ENCODE measurements around the gene HEMGN. TPM values are rescaled to one million over a fixed set of nuclear protein-coding genes. Genes with fewer than 3 reads are reported as not detected.

Gene HEMGN
- total and polyA plus RNA-seq, 2 of the 8 experiments (the other 6 are each of a cell fraction or from before 2014, with no cell fraction given) = not detected

- no peaks in the 10 kb centered on the region for H3K4me1 ChIP-seq (replicated peaks in 1 of 4; ENCODE audit: control insufficient read depth in 3 of 4, insufficient read depth in 4 of 4, low read length in 3 of 4)
- H3K4me3 ChIP-seq (ENCODE audit: extremely low read depth in 1 of 4, insufficient read depth in 2 of 4, low read depth in 3 of 4, low read length in 4 of 4) = no peak overlapping the region
- no peak overlapping the region for H2BK20ac ChIP-seq (ENCODE audit: low read length)
- no peak overlapping the region for H3K4me2 ChIP-seq (ENCODE audit: insufficient read depth in 1 of 2, low read depth in 2 of 2, low read length in 2 of 2)
- H3K36me3 ChIP-seq (ENCODE audit: control insufficient read depth in 2 of 4, insufficient read depth in 4 of 4, low read length in 3 of 4) = no peaks in the 10 kb centered on the region
- H3K23ac ChIP-seq (ENCODE audit: insufficient read length) = no peak overlapping the region
- no peak overlapping the region for H4K8ac ChIP-seq (ENCODE audit: extremely low read depth, insufficient read depth, low read length)
- no peak overlapping the region for H2BK5ac ChIP-seq (ENCODE audit: low read depth, low read length)
- H2BK120ac ChIP-seq (replicated peaks; ENCODE audit: low read depth, low read length) = no peak overlapping the region
- peaks cover 23 to 68% (median 36%) of the 10 kb centered on the region in 4 experiments for H3K27me3 ChIP-seq (replicated peaks in 1 of 4; ENCODE audit: control insufficient read depth in 3 of 4, extremely low read depth in 1 of 4, insufficient read depth in 3 of 4, low read length in 3 of 4)
- no peak overlapping the region for H3K56ac ChIP-seq (replicated peaks; ENCODE audit: insufficient read length, low read depth, low read length)
- no peak overlapping the region for H3K18ac ChIP-seq (ENCODE audit: extremely low read depth, low read length)
- no peak overlapping the region for H2AK5ac ChIP-seq (ENCODE audit: low read depth, low read length)
- ChIA-PET CTCF (ENCODE audit: partially characterized antibody) (no interaction called here), POLR2A (ENCODE audit: partially characterized antibody) (no interaction called here)
- no peak overlapping the region for H3K4ac ChIP-seq (replicated peaks; ENCODE audit: insufficient read length, low read depth, low read length)
- peaks cover 0 to 6% of the 10 kb centered on the region in 2 experiments for H4K20me1 ChIP-seq (replicated peaks in 1 of 2; ENCODE audit: control insufficient read depth in 1 of 2, insufficient read depth in 2 of 2, low read length in 2 of 2)
- no peaks in the 10 kb centered on the region for H3K79me1 ChIP-seq (ENCODE audit: low read depth, low read length)
- no peak overlapping the region for H3K9ac ChIP-seq (replicated peaks in 1 of 4; ENCODE audit: extremely low read depth in 1 of 4, low read depth in 3 of 4, low read length in 3 of 4)
- no peak overlapping the region for H2BK12ac ChIP-seq (ENCODE audit: low read depth, low read length)
- no peak overlapping the region for H4K5ac ChIP-seq (ENCODE audit: insufficient read length, low read depth, low read length)
- FAIRE-seq (no peak), DNase-seq (ENCODE audit: low read depth in 1 of 2, low spot score in 2 of 2) (no peak)
- no peak overlapping the region for H3K14ac ChIP-seq (ENCODE audit: insufficient read length)
- no peaks in the 10 kb centered on the region for H3K9me3 ChIP-seq (ENCODE audit: insufficient read depth in 2 of 2, low read depth in 1 of 2, low read length in 1 of 2)
- 86% methylated on average over 1 of the region's 1 CpG; no CpG with 5 or more reads in 1 of the 2 experiments for WGBS, 2 experiments (ENCODE audit: extremely low coverage in 1 of 2, insufficient coverage in 1 of 2, insufficient read length in 1 of 2, insufficient replicate concordance in 2 of 2, low coverage in 1 of 2, low lambda C conversion rate in 2 of 2, missing lambda C conversion rate in 1 of 2)
- H2AFZ ChIP-seq (ENCODE audit: low read length) = no peak overlapping the region
- H4K91ac ChIP-seq (replicated peaks; ENCODE audit: insufficient read length, low read length) = no peak overlapping the region
- no peaks in the 10 kb centered on the region; the same call in 1 of the 2 replicates for H3K23me2 ChIP-seq (ENCODE audit: low read depth, low read length)
- no peaks in the 10 kb centered on the region for H3K79me2 ChIP-seq (ENCODE audit: control insufficient read depth in 1 of 2, insufficient read depth in 2 of 2, low read length in 2 of 2)
- H2BK15ac ChIP-seq (ENCODE audit: low read length) = no peak overlapping the region
- H3K27ac ChIP-seq (ENCODE audit: low read depth, low read length) = no peak overlapping the region
- TF ChIP-seq TBP (IDR thresholded peaks at IDR 0.05; ENCODE audit: low read depth, low read length) = no peak
- TF ChIP-seq SP1 (IDR thresholded peaks at IDR 0.05; ENCODE audit: low read depth, low read length) = no peak
- no peak for TF ChIP-seq SIX5 (IDR thresholded peaks at IDR 0.05; ENCODE audit: low read depth, low read length)
- no peak for TF ChIP-seq CREB1 (IDR thresholded peaks at IDR 0.05)
- TF ChIP-seq CTCF (IDR thresholded peaks at IDR 0.05; ENCODE audit: control extremely low read depth in 1 of 3, insufficient read depth in 1 of 3, low read depth in 1 of 3, low read length in 3 of 3) = no peak
- no peak for TF ChIP-seq HDAC6 (IDR thresholded peaks at IDR 0.05; ENCODE audit: low read depth, low read length)
- no peak for TF ChIP-seq EP300 (IDR thresholded peaks at IDR 0.05; ENCODE audit: borderline replicate concordance in 1 of 2, low read depth in 2 of 2, low read length in 2 of 2)
- no peak for TF ChIP-seq E2F6 (IDR thresholded peaks at IDR 0.05)
- no peak for TF ChIP-seq RXRA (IDR thresholded peaks at IDR 0.05; ENCODE audit: insufficient read depth, low read depth, low read length)
- TF ChIP-seq GABPA (IDR thresholded peaks at IDR 0.05; ENCODE audit: borderline replicate concordance, insufficient read depth, low read length) = no peak
- TF ChIP-seq CTBP2 (IDR thresholded peaks at IDR 0.05; ENCODE audit: borderline replicate concordance, insufficient read depth, insufficient read length, low read length) = no peak
These were observed 37.4 kb upstream of the HEMGN start for GRCh38 chr9:97975376-97975775.
